K562 (cell line): ENCODE results near the gene OSCP1.

Experiments used
- CEBPB ChIP-seq: fragments of 450-650 bp; IDR thresholded peaks from 2 replicates; pipeline ENCODE4 v1.6.1; 2016; ENCODE audit warnings: missing genetic modification characterization, missing compliant biosample characterization
- RERE ChIP-seq: sonication (generic); formaldehyde crosslinking; IDR thresholded peaks from 2 replicates; pipeline ENCODE4 v1.8.0; 2023; ENCODE audit warnings: missing genetic modification reagents, mild to moderate bottlenecking, borderline replicate concordance
- TF ChIP-seq, protein P1 (sequence below): sonication (generic); formaldehyde crosslinking; IDR thresholded peaks from 2 replicates; pipeline ENCODE4 v1.8.1; 2022; ENCODE audit warnings: missing genetic modification reagents

GRCh38 chr1:36402504-36402890 lies 47.8 kb downstream of the OSCP1 start:
- no peak for TF ChIP-seq RERE (CRISPR knock-in tag)
- no peak for TF ChIP-seq CEBPB
- TF ChIP-seq, protein P1, sequence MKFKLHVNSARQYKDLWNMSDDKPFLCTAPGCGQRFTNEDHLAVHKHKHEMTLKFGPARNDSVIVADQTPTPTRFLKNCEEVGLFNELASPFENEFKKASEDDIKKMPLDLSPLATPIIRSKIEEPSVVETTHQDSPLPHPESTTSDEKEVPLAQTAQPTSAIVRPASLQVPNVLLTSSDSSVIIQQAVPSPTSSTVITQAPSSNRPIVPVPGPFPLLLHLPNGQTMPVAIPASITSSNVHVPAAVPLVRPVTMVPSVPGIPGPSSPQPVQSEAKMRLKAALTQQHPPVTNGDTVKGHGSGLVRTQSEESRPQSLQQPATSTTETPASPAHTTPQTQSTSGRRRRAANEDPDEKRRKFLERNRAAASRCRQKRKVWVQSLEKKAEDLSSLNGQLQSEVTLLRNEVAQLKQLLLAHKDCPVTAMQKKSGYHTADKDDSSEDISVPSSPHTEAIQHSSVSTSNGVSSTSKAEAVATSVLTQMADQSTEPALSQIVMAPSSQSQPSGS, result no peak
